IMR-90 (cell line): ENCODE data around the gene TAF3. TPM values are rescaled to one million over a fixed set of nuclear protein-coding genes. Genes with fewer than 3 reads are reported as not detected.

Experiments used
- ATAC-seq: fragments of 200-7000 bp; cut with Tn5 transposase; 2 replicates; pipeline ENCODE4 v1.9.1; 2020; ENCODE audit warnings: low read depth, mild to moderate bottlenecking, moderate library complexity
- BruUV-seq: library from RNA; stranded (reverse); fragments of 400-500 nt; replicated peaks from 2 replicates; lab custom pipeline; 2021; lab: Mats Ljungman, UMichigan
- CTCF ChIA-PET: fragments of 300-600 bp; formaldehyde crosslinking; extraction: SDS; loops from one replicate; lab custom pipeline; 2021; ENCODE audit warnings: antibody characterized with exemption; lab: Yijun Ruan, JAX
- POLR2A ChIA-PET: fragments of 300-600 bp; sonication (Branson Sonifier 250); formaldehyde crosslinking; loops from one replicate; lab custom pipeline; 2022; ENCODE audit warnings: antibody characterized with exemption; ENCODE audit not compliant: unreplicated experiment; lab: Charles Lee
- DNase-seq: peaks from one replicate; pipeline ENCODE4 v3.0.0; 2013
- H2AFZ ChIP-seq: replicated peaks from 2 replicates; pipeline ENCODE3; 2013; ENCODE audit warnings: low read length, mild to moderate bottlenecking; ENCODE audit not compliant: poor library complexity
- H2AK5ac ChIP-seq: 2 replicates; pipeline ENCODE4 v1.6.1; 2013; ENCODE audit warnings: low read depth, low read length, inconsistent platforms
- H2AK9ac ChIP-seq: replicated peaks from 2 replicates; pipeline ENCODE3; 2013; ENCODE audit warnings: mild to moderate bottlenecking, low read depth, low read length, moderate library complexity; ENCODE audit not compliant: poor library complexity
- H2BK120ac ChIP-seq: 2 replicates; pipeline ENCODE4 v1.6.1; 2013; ENCODE audit warnings: low read depth, low read length, inconsistent platforms
- H2BK15ac ChIP-seq: 3 replicates; pipeline ENCODE4 v1.6.1; 2013; ENCODE audit warnings: low read depth, low read length, inconsistent platforms
- H2BK20ac ChIP-seq: 2 replicates; pipeline ENCODE4 v1.6.1; 2013; ENCODE audit warnings: low read depth, mild to moderate bottlenecking, inconsistent platforms, low read length, moderate library complexity
- H2BK5ac ChIP-seq: 2 replicates; pipeline ENCODE4 v1.6.1; 2013; ENCODE audit warnings: mild to moderate bottlenecking, low read depth, low read length, inconsistent platforms; ENCODE audit not compliant: poor library complexity, severe bottlenecking
- H3K14ac ChIP-seq: replicated peaks from 2 replicates; pipeline ENCODE4 v1.6.1; 2013; ENCODE audit warnings: low read depth, low read length, inconsistent platforms
- H3K18ac ChIP-seq: 2 replicates; pipeline ENCODE4 v1.6.1; 2013; ENCODE audit warnings: low read depth, low read length, control low read depth
- H3K23ac ChIP-seq: 2 replicates; pipeline ENCODE4 v1.6.1; 2013; ENCODE audit warnings: low read depth, low read length, inconsistent platforms
- H3K27ac ChIP-seq: 2 replicates; pipeline ENCODE4 v1.5.1; 2013; ENCODE audit warnings: mild to moderate bottlenecking, control low read depth, low read length; ENCODE audit not compliant: insufficient read depth
- H3K27me3 ChIP-seq: 2 replicates; pipeline ENCODE4 v1.6.1; 2013; ENCODE audit warnings: low read length; ENCODE audit not compliant: control insufficient read depth, insufficient read depth
- H3K36me3 ChIP-seq: 2 replicates; pipeline ENCODE4 v1.6.1; 2013; ENCODE audit warnings: low read length, mixed read lengths; ENCODE audit not compliant: control insufficient read depth, insufficient read depth
- H3K4ac ChIP-seq: 2 replicates; pipeline ENCODE4 v1.6.1; 2013; ENCODE audit warnings: low read depth, low read length, inconsistent platforms
- H3K4me1 ChIP-seq: 2 replicates; pipeline ENCODE4 v1.6.1; 2013; ENCODE audit warnings: low read length, mixed read lengths; ENCODE audit not compliant: control insufficient read depth, insufficient read depth
- H3K4me2 ChIP-seq: 2 replicates; pipeline ENCODE4 v1.6.1; 2013; ENCODE audit warnings: low read depth, mild to moderate bottlenecking, control low read depth, low read length, moderate library complexity
- H3K4me3 ChIP-seq: 2 replicates; pipeline ENCODE4 v1.5.1; 2013; ENCODE audit warnings: low read depth, mild to moderate bottlenecking, control low read depth, low read length, moderate library complexity; ENCODE audit not compliant: insufficient read depth
- H3K56ac ChIP-seq: 2 replicates; pipeline ENCODE4 v1.6.1; 2013; ENCODE audit warnings: low read length, inconsistent platforms; ENCODE audit not compliant: insufficient read depth; ENCODE audit errors: extremely low read depth
- H3K79me1 ChIP-seq, 2 experiments: 2 replicates each; pipeline ENCODE4 v1.6.1; 2013; ENCODE audit warnings: low read length in 2 of 2, inconsistent platforms in 1 of 2, low read depth in 1 of 2
- H3K9ac ChIP-seq: 2 replicates; pipeline ENCODE4 v1.6.1; 2013; ENCODE audit warnings: low read depth, low read length, control low read depth
- H3K9me1 ChIP-seq: 2 replicates; pipeline ENCODE4 v1.6.1; 2013; ENCODE audit warnings: low read length, inconsistent platforms; ENCODE audit not compliant: insufficient read depth
- H3K9me3 ChIP-seq: 2 replicates; pipeline ENCODE4 v1.6.1; 2013; ENCODE audit warnings: low read length; ENCODE audit not compliant: control insufficient read depth, insufficient read depth
- H4K20me1 ChIP-seq: 2 replicates; pipeline ENCODE4 v1.6.1; 2013; ENCODE audit warnings: low read length, inconsistent platforms; ENCODE audit not compliant: insufficient read depth
- H4K5ac ChIP-seq: 2 replicates; pipeline ENCODE4 v1.6.1; 2013; ENCODE audit warnings: mild to moderate bottlenecking, low read depth, low read length, control low read depth
- H4K8ac ChIP-seq, 2 experiments: 2 replicates each; pipeline ENCODE4 v1.6.1; 2013; ENCODE audit warnings: low read depth in 2 of 2, low read length in 2 of 2, control low read depth in 1 of 2, inconsistent platforms in 1 of 2
- H4K91ac ChIP-seq: 2 replicates; pipeline ENCODE4 v1.6.1; 2013; ENCODE audit warnings: low read depth, low read length, inconsistent platforms; ENCODE audit not compliant: insufficient read depth
- BHLHE40 ChIP-seq: fragments of 150-350 bp; IDR thresholded peaks from 2 replicates; pipeline ENCODE4 v1.6.1; 2016; ENCODE audit warnings: mild to moderate bottlenecking, low read depth, low read length
- CHD1 ChIP-seq: IDR thresholded peaks from 2 replicates; pipeline ENCODE4 v1.6.1; 2012; ENCODE audit warnings: low read depth, low read length, improper control_type of control experiment
- CTCF ChIP-seq: conservative IDR thresholded peaks from 2 replicates; pipeline ENCODE4 v1.5.1; 2012; ENCODE audit warnings: mild to moderate bottlenecking, low read depth, low read length, improper control_type of control experiment
- MAZ ChIP-seq: IDR thresholded peaks from 2 replicates; pipeline ENCODE4 v1.6.1; 2012; ENCODE audit warnings: low read depth, mild to moderate bottlenecking, low read length, improper control_type of control experiment, moderate library complexity, borderline replicate concordance
- RAD21 ChIP-seq: IDR thresholded peaks from 2 replicates; pipeline ENCODE4 v1.6.1; 2012; ENCODE audit warnings: low read length, improper control_type of control experiment
- RFX5 ChIP-seq: IDR thresholded peaks from 2 replicates; pipeline ENCODE4 v1.8.0; 2012; ENCODE audit warnings: low read depth, mild to moderate bottlenecking, low read length, moderate library complexity
- SMC3 ChIP-seq: fragments of 150-350 bp; IDR thresholded peaks from 2 replicates; pipeline ENCODE4 v1.6.1; 2016; ENCODE audit warnings: low read depth, mild to moderate bottlenecking, antibody characterized with exemption, low read length, moderate library complexity
- WGBS, 2 experiments: methylation state at CpG; one replicate each; pipeline versions ENCODE4 v1.1.5 to v1.1.7; 2013; ENCODE audit warnings: missing lambda C conversion rate in 2 of 2; ENCODE audit not compliant: insufficient read length in 1 of 2; ENCODE audit errors: extremely low coverage in 2 of 2; 5-methylcytosine and 5-hydroxymethylcytosine counted together
- dilution Hi-C: fragments of 300-500 bp; cut with HindIII; formaldehyde crosslinking; loops from one replicate; pipeline ENCODE4 v1.14.3; 2018; ENCODE audit warnings: low sequenced_read_pairs; ENCODE audit not compliant: unreplicated experiment
- in situ Hi-C: fragments of 300-500 bp; cut with MboI; formaldehyde crosslinking; loops from 3 replicates; pipeline ENCODE4 v1.14.3; 2019; ENCODE audit warnings: low sequenced_read_pairs, inconsistent platforms, mixed read lengths
- intact Hi-C: fragments of 100-400 bp; cut with micrococcal nuclease; formaldehyde crosslinking; loops from 2 replicates; pipeline ENCODE4 v1.10.0; 2022
- polyA plus RNA-seq, 3 experiments: library from polyadenylated mRNA; depleted of rRNA; stranded (reverse); fragments of >200 nt; gene quantifications; 2 replicates each; pipeline ENCODE4 v1.2.3, GENCODE V29; 2012; ENCODE audit warnings: low replicate concordance in 1 of 3
- total RNA-seq: library from RNA; depleted of rRNA; stranded (reverse); fragments of >200 nt; gene quantifications from 2 replicates; pipeline ENCODE4 v1.2.3, GENCODE V29; 2012

Gene TAF3
- total and polyA plus RNA-seq, 2 of the 4 experiments (the other 2 are of a cell fraction), result 1.4 to 2.3 TPM

- Histone ChIP-seq H3K4ac (no peak overlapping the region), H3K4me1 (no peaks in the 10 kb centered on the region; the same call in 1 of the 2 replicates), H3K27me3 (peaks cover 84% of the 10 kb centered on the region), H4K8ac (no peak overlapping the region), H3K56ac (no peak overlapping the region), H4K5ac (no peak overlapping the region), H3K79me1 (no peaks in the 10 kb centered on the region), H3K4me3 (peak overlapping the region; percentile 52), H3K9me1 (no peaks in the 10 kb centered on the region), H3K36me3 (no peaks in the 10 kb centered on the region), H2AFZ (peak overlapping the region; percentile 84), H2BK20ac (no peak overlapping the region), H2BK5ac (no peak overlapping the region), H3K9me3 (peaks cover 4% of the 10 kb centered on the region; the same call in 1 of the 2 replicates), H2AK5ac (no peak overlapping the region), H3K23ac (0 out of 2 replicates have a peak overlapping the region, but pooled peaks have one; percentile 3), H3K9ac (no peak overlapping the region), H2BK120ac (no peak overlapping the region), H3K14ac (no peak overlapping the region), H4K91ac (no peak overlapping the region), H3K27ac (no peak overlapping the region), H3K4me2 (peak overlapping the region; percentile 99), H2AK9ac (no peak overlapping the region), H4K20me1 (no peaks in the 10 kb centered on the region), H2BK15ac (no peak overlapping the region), H3K18ac (no peak overlapping the region)
- ATAC-seq, result peak; percentile 94
- dilution Hi-C loops, result no loop called here
- intact Hi-C loops, result loop anchor here (2.0 to 5.0 kb wide), 3 partner anchors 166 to 1155 kb away; no protein-coding TSS in a partner anchor
- in situ Hi-C loops, result no loop called here
- TF ChIP-seq BHLHE40, result peak; percentile 3; the same call in 1 of the 2 replicates
- peak; percentile 68 for TF ChIP-seq SMC3
- TF ChIP-seq CHD1, result no peak
- peak; percentile 40; the same call in 1 of the 2 replicates for TF ChIP-seq MAZ
- peak; percentile 74 for TF ChIP-seq RAD21
- peak; percentile 79 for TF ChIP-seq CTCF
- TF ChIP-seq RFX5, result no peak
- peak; percentile 70 for DNase-seq
- BruUV-seq, result no TSS peak
- ChIA-PET POLR2A (no interaction called here), CTCF (no interaction called here)
- WGBS, 2 experiments, result 1% methylated on average over 21 of the region's 60 CpGs; no CpG with 5 or more reads in 1 of the 2 experiments
Measured at GRCh38 chr10:8053446-8054243, 235.3 kb downstream of the TAF3 start.
